Psoas muscle (tissue), 8 donors: ENCODE results near the gene SPRED3. TPM values are rescaled to one million over a fixed set of nuclear protein-coding genes. Genes with fewer than 3 reads are reported as not detected.

Experiments
- ATAC-seq, 4 donors: fragments of 200-7000 bp; cut with Tn5 transposase; one replicate each; pipeline ENCODE4 v1.9.1; 2020; ENCODE audit warnings: moderate library complexity in 3 of 4, mild to moderate bottlenecking in 2 of 4
- DNase-seq, 2 donors: peaks; one replicate each; pipeline ENCODE4 v3.0.0-alpha.2; 2020
- H3K27ac ChIP-seq: fragments of 200-600 bp; one replicate; pipeline ENCODE4 v1.8.0; 2022
- H3K27me3 ChIP-seq, 3 donors: fragments of 200-600 bp in 1 of 3; one replicate each; pipeline versions ENCODE4 v1.6.1 to v1.8.0; 2013 to 2022; ENCODE audit warnings: low read length in 2 of 3, mild to moderate bottlenecking in 2 of 3, moderate library complexity in 1 of 3; ENCODE audit not compliant: insufficient read depth in 3 of 3
- H3K36me3 ChIP-seq, 2 donors: fragments of 200-600 bp in 1 of 2; one replicate each; pipeline versions ENCODE4 v1.6.1 to v1.8.0; 2013 to 2022; ENCODE audit warnings: low read depth in 1 of 2, mild to moderate bottlenecking in 1 of 2, moderate library complexity in 1 of 2; ENCODE audit not compliant: insufficient read depth in 1 of 2
- H3K4me1 ChIP-seq: fragments of 200-600 bp; one replicate; pipeline ENCODE4 v1.8.0; 2022
- H3K4me3 ChIP-seq: fragments of 200-600 bp; one replicate; pipeline ENCODE4 v1.8.0; 2022; ENCODE audit warnings: mild to moderate bottlenecking
- H3K9me3 ChIP-seq: fragments of 200-600 bp; one replicate; pipeline ENCODE4 v1.8.0; 2022
- WGBS, 3 donors: extraction: QIAGEN DNeasy Blood & Tissue Kit; methylation state at CpG; one replicate each; pipeline versions ENCODE4 v1.1.6 to v1.1.7; 2013; 5-methylcytosine and 5-hydroxymethylcytosine counted together
- intact Hi-C, 2 donors: fragments of 100-400 bp; cut with DNase I; formaldehyde crosslinking; loops; one replicate each; pipeline versions ENCODE4 v1.11.0 to v1.14.2; 2022
- polyA plus RNA-seq, 3 donors: library from polyadenylated mRNA; stranded (reverse); fragments of 200-250 nt; gene quantifications; one replicate each; pipeline ENCODE4 v1.2.3, GENCODE V29; 2013
- total RNA-seq, 4 donors: library from RNA; stranded (reverse); fragmentation: NEBNext Ultra II Directional in 2 of 4; extraction: Animal tissue kit (Norgen Biotek cat#: 25700) in 2 of 4; gene quantifications; one replicate each; pipeline versions ENCODE4 v1.2.1 to v1.2.4, GENCODE V29; 2021 to 2023
- TF ChIP-seq, protein P1 (sequence below): fragments of 200-600 bp; IDR thresholded peaks from one replicate; pipeline ENCODE4 v1.8.0; 2022; ENCODE audit warnings: antibody characterized with exemption
- donor health status: healthy with polysubstance abuse.
- donor health status: DM: no; HTN: no; CAD: no; lungs with moderate emphysema.
- donor health status: Bipolar disorder and iron deficiency.
- donor health status: healthy.
- donor health status: DM: yes; HTN: yes; CAD: no.
- donor health status: DM: no; HTN: no; CAD: no.
- donor health status: DM: no; HTN: no; CAD: no.
- donor health status: DM: yes; HTN: yes; CAD: no.

Gene SPRED3
- total and polyA plus RNA-seq, 7 donors, result 0.01 to 2.1 (median 1.0) TPM

DNA sequence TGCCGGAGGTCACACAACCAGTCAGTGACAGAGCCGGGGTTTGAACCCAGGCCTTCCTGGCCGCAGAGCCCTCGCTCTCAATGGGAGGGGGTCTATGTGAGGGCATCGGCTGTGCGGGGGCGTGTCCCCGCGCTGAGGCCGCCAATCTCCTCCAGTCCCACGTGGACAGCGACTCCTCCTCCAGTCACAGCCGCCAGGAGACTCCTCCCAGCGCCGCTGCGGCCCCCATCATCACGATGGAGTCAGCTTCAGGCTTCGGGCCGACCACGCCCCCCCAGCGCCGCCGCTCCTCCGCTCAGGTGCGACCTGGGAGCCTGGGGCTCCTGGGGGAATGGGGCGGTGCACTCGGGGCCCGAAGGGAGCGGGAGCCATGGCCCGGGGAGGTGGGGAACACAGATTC lies 6.0 kb downstream of the SPRED3 start:
- Histone ChIP-seq H3K36me3 (no peaks in the 10 kb centered on the region), H3K27me3 (peaks cover 0 to 52% (median 21%) of the 10 kb centered on the region in 3 donors), H3K9me3 (no peaks in the 10 kb centered on the region), H3K4me3 (no peak overlapping the region), H3K4me1 (no peaks in the 10 kb centered on the region), H3K27ac (no peak overlapping the region)
- TF ChIP-seq, protein P1, sequence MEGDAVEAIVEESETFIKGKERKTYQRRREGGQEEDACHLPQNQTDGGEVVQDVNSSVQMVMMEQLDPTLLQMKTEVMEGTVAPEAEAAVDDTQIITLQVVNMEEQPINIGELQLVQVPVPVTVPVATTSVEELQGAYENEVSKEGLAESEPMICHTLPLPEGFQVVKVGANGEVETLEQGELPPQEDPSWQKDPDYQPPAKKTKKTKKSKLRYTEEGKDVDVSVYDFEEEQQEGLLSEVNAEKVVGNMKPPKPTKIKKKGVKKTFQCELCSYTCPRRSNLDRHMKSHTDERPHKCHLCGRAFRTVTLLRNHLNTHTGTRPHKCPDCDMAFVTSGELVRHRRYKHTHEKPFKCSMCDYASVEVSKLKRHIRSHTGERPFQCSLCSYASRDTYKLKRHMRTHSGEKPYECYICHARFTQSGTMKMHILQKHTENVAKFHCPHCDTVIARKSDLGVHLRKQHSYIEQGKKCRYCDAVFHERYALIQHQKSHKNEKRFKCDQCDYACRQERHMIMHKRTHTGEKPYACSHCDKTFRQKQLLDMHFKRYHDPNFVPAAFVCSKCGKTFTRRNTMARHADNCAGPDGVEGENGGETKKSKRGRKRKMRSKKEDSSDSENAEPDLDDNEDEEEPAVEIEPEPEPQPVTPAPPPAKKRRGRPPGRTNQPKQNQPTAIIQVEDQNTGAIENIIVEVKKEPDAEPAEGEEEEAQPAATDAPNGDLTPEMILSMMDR, result no peak
- WGBS, 3 donors, result 9 to 18% (median 12%) methylated on average over 28 to 30 of the region's 30 CpGs
- DNase-seq (no peak), ATAC-seq (peak in 1 of 4 donors; percentile 15)
- intact Hi-C loops, result no loop called here

GRCh38 chr19:38395381-38396114 lies 7.1 kb downstream of the SPRED3 start:
- intact Hi-C loops, result no loop called here
- H3K27ac ChIP-seq, result no peak overlapping the region
- ATAC-seq (no peak), DNase-seq (no peak)
- no peaks in the 10 kb centered on the region for H3K36me3 ChIP-seq
- H3K27me3 ChIP-seq, result peaks cover 0 to 57% (median 21%) of the 10 kb centered on the region in 3 donors
- 5 to 17% (median 14%) methylated on average over 57 to 86 of the region's 86 CpGs for WGBS, 3 donors
- TF ChIP-seq, protein P1, result no peak
- no peak overlapping the region for H3K4me3 ChIP-seq
- H3K9me3 ChIP-seq, result no peaks in the 10 kb centered on the region
- H3K4me1 ChIP-seq, result no peaks in the 10 kb centered on the region

DNA sequence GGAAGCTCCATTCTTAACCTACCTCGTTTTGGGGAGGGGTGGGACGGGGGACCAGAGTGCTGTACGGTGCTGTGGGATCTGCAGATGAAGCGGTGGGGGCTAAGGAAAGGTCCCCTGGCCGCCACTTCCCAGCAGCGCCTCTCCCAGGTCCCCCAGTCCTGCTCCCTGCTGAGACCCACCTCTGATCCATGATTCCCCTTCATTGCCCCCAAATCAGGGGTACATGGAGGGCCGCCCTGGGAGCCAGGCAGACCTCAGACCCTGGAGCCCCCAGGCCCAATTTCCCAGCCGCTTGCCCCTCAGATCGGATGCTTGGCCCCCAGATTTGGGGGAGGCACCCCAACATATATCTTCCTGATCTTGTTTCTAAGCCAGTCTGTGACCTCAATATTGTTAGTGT lies 10.6 kb downstream of the SPRED3 start:
- no peak for DNase-seq
- TF ChIP-seq, protein P1, result no peak
- Histone ChIP-seq H3K36me3 (no peaks in the 10 kb centered on the region), H3K4me1 (no peaks in the 10 kb centered on the region), H3K9me3 (no peaks in the 10 kb centered on the region), H3K27me3 (peaks cover 0 to 55% (median 21%) of the 10 kb centered on the region in 3 donors), H3K27ac (no peak overlapping the region), H3K4me3 (no peak overlapping the region)
- intact Hi-C loops, result no loop called here
- no peak for ATAC-seq
- WGBS, 3 donors, result 44 to 58% (median 53%) methylated on average over 9 of the region's 9 CpGs

DNA sequence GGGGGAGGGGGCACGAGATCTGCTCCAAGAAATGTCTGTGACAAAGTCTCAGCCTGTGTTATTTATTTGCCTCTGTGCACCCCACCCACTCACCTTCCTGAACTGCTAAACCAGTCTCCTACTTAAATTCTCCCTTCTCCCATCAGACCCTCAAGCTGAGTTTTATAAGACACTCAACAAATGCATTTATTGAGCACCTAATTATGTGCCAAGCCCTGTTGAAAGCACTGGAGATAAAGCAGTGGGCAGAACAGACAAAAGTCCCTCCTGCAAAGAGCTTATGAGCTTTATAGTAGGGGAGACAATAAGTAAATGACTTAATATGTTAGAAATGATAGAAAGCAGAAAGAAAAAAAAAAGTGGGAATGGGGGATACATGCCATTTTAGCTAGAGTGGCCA lies 11.0 kb downstream of the SPRED3 start:
- Histone ChIP-seq H3K36me3 (no peaks in the 10 kb centered on the region), H3K27ac (no peak overlapping the region), H3K4me1 (no peaks in the 10 kb centered on the region), H3K4me3 (no peak overlapping the region), H3K9me3 (no peaks in the 10 kb centered on the region), H3K27me3 (peaks cover 0 to 51% (median 21%) of the 10 kb centered on the region in 3 donors)
- intact Hi-C loops, result no loop called here
- no peak for DNase-seq
- ATAC-seq, result no peak
- TF ChIP-seq, protein P1, result no peak
- 40 to 67% (median 46%) methylated on average over 1 of the region's 1 CpG for WGBS, 3 donors

GRCh38 chr19:38400361-38400760 lies 11.9 kb downstream of the SPRED3 start:
- peaks cover 0 to 43% (median 18%) of the 10 kb centered on the region in 3 donors for H3K27me3 ChIP-seq
- H3K36me3 ChIP-seq, result no peaks in the 10 kb centered on the region
- no peak overlapping the region for H3K4me3 ChIP-seq
- intact Hi-C loops, result loop anchor here in 1 of 2 donors (5.0 kb wide), 1 partner anchor 237 kb away; no protein-coding TSS in a partner anchor
- H3K27ac ChIP-seq, result no peak overlapping the region
- no peak for DNase-seq
- WGBS, 3 donors, result 81 to 83% (median 82%) methylated on average over 5 of the region's 5 CpGs
- TF ChIP-seq, protein P1, result no peak
- no peaks in the 10 kb centered on the region for H3K4me1 ChIP-seq
- H3K9me3 ChIP-seq, result no peaks in the 10 kb centered on the region
- no peak for ATAC-seq
